Heart right ventricle (tissue), 16 donors: Measurements from ENCODE around the gene MRTFA. TPM values are rescaled to one million over a fixed set of nuclear protein-coding genes. Genes with fewer than 3 reads are reported as not detected.

ENCODE experiments used
- ATAC-seq, 8 donors: fragments of 200-7000 bp; cut with Tn5 transposase; one replicate each; pipeline ENCODE4 v1.9.1; 2020; ENCODE audit warnings: mild to moderate bottlenecking in 8 of 8, moderate library complexity in 8 of 8, moderate number of reproducible peaks in 1 of 8
- DNase-seq, 2 donors: peaks; one replicate each; pipeline ENCODE4 v3.0.0-alpha.2; 2020
- H3K27ac ChIP-seq, 10 donors: fragments of 200-600 bp; sonication (generic) in 2 of 10; one replicate each; pipeline versions ENCODE4 v1.5.0 to v1.8.0; 2020 to 2022; ENCODE audit warnings: mild to moderate bottlenecking in 3 of 10
- H3K27me3 ChIP-seq, 7 donors: fragments of 200-600 bp; one replicate each; pipeline ENCODE4 v1.8.0; 2021 to 2022; ENCODE audit warnings: mild to moderate bottlenecking in 2 of 7
- H3K36me3 ChIP-seq, 9 donors: fragments of 200-600 bp; sonication (generic) in 1 of 9; one replicate each; pipeline versions ENCODE4 v1.5.0 to v1.8.0; 2020 to 2022; ENCODE audit warnings: mild to moderate bottlenecking in 2 of 9
- H3K4me1 ChIP-seq, 9 donors: fragments of 200-600 bp; sonication (generic) in 1 of 9; one replicate each; pipeline versions ENCODE4 v1.5.0 to v1.8.0; 2020 to 2022; ENCODE audit warnings: mild to moderate bottlenecking in 4 of 9
- H3K4me3 ChIP-seq, 10 donors: fragments of 200-600 bp; sonication (generic) in 2 of 10; one replicate each; pipeline versions ENCODE4 v1.5.0 to v1.8.0; 2020 to 2022; ENCODE audit warnings: mild to moderate bottlenecking in 7 of 10, moderate library complexity in 2 of 10
- H3K9me3 ChIP-seq, 11 donors: fragments of 200-600 bp in 10 of 11; sonication (generic) in 2 of 11; one replicate each; pipeline versions ENCODE4 v1.5.0 to v1.8.0; 2013 to 2022; ENCODE audit warnings: mild to moderate bottlenecking in 2 of 11, control low read depth in 1 of 11, moderate library complexity in 1 of 11
- CTCF ChIP-seq, 9 donors: fragments of 200-600 bp; sonication (generic) in 2 of 9; IDR thresholded peaks; one replicate each; pipeline versions ENCODE4 v1.5.0 to v1.8.0; 2021 to 2022; ENCODE audit warnings: antibody characterized with exemption in 9 of 9, mild to moderate bottlenecking in 5 of 9, moderate library complexity in 1 of 9
- WGBS, 2 donors: extraction: QIAGEN DNeasy Blood & Tissue Kit; methylation state at CpG; one replicate each; pipeline ENCODE4 v1.1.7; 2013; ENCODE audit warnings: inconsistent platforms in 1 of 2; 5-methylcytosine and 5-hydroxymethylcytosine counted together
- intact Hi-C, 10 donors: fragments of 100-400 bp; cut with DNase I; formaldehyde crosslinking; loops; one replicate each; pipeline versions ENCODE4 v1.11.1 to v1.14.2; 2022
- polyA plus RNA-seq, 2 donors: library from polyadenylated mRNA; stranded (reverse); fragments of 200-250 nt; gene quantifications; one replicate each; pipeline ENCODE4 v1.2.3, GENCODE V29; 2013
- total RNA-seq, 10 donors: library from RNA; stranded (reverse); fragmentation: NEBNext Ultra II Directional in 3 of 10; extraction: Animal tissue kit (Norgen Biotek cat#: 25700) in 3 of 10; gene quantifications; one replicate each; pipeline versions ENCODE4 v1.2.1 to v1.2.4, GENCODE V29; 2021 to 2023
- donor health status: Arrhythmogenic right ventricular cardiomyopathy.
- donor health status: ischemic (EF 13 %, LVEDD 7.1; RV severe dilation, severe dysfunction).
- donor health status: healthy with polysubstance abuse.
- donor health status: DM: no; HTN: yes; CAD: no.
- donor health status: DM: no; HTN: no; CAD: no.
- donor health status: ischemic (EF 25% LVEDD 6.9; RV normal size, moderate dysfunction).
- donor health status: ischemic (EF 25% LVEDD 5.7; RV mildly dilated, moderate dysfunction).
- donor health status: healthy.
- donor health status: DM: yes; HTN: yes; CAD: no.
- donor health status: Ischemic cardiomyopathy.
- donor health status: ischemic (EF 35%, LVEDD 5.7; RV mildly dilated, moderate dysfunction).
- donor health status: nonischemic (EF 11% LVEDD 7.7; RV severe dilation, severe dysfunction).
- donor health status: DM: yes; HTN: yes; CAD: no.
- donor health status: PGD.
- donor health status: ischemic (EF 29% LVEDD 5.4; RV normal size, mild dysfunction).
- donor health status: nonischemic (EF 23%, LVEDD 6.1; RV moderate dilation, normal function).

MRTFA gene
- total and polyA plus RNA-seq, 12 donors: 13.2 to 30.9 (median 18.9) TPM

DNA sequence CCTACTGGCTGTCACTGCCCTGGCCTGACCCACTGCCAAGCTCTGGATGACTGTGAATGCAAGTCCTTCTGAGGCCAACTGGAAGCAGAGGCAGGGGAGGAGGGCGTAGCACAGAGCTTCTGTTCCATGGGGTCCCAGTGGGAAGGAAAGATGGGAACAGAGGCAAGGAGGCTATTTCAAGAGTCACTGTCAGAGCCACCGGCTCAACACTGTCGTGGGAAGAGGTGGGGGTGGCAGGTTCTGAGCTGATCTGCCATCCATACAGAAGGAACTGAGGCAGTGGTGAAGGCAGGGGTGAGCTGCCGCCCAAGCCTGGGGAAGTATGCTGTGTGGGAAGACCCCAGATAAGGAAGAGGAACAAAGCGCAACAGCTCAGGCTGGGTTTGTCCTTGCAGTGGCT lies 211.4 kb downstream of the MRTFA start:
- intact Hi-C loops: no loop called here
- peaks cover 0 to 100% (median 48%) of the 10 kb centered on the region in 9 donors for H3K36me3 ChIP-seq
- TF ChIP-seq CTCF (IDR thresholded peaks at IDR 0.05): no peak
- no peak overlapping the region for H3K4me3 ChIP-seq
- no peak for DNase-seq
- WGBS, 2 donors: 75 to 84% methylated on average over 5 of the region's 5 CpGs
- no peaks in the 10 kb centered on the region for H3K9me3 ChIP-seq
- no peaks in the 10 kb centered on the region for H3K27me3 ChIP-seq
- peaks cover 0 to 38% (median 16%) of the 10 kb centered on the region in 9 donors for H3K4me1 ChIP-seq
- H3K27ac ChIP-seq: peak overlapping the region in 1 of 10 donors; percentile 23
- ATAC-seq: no peak

DNA sequence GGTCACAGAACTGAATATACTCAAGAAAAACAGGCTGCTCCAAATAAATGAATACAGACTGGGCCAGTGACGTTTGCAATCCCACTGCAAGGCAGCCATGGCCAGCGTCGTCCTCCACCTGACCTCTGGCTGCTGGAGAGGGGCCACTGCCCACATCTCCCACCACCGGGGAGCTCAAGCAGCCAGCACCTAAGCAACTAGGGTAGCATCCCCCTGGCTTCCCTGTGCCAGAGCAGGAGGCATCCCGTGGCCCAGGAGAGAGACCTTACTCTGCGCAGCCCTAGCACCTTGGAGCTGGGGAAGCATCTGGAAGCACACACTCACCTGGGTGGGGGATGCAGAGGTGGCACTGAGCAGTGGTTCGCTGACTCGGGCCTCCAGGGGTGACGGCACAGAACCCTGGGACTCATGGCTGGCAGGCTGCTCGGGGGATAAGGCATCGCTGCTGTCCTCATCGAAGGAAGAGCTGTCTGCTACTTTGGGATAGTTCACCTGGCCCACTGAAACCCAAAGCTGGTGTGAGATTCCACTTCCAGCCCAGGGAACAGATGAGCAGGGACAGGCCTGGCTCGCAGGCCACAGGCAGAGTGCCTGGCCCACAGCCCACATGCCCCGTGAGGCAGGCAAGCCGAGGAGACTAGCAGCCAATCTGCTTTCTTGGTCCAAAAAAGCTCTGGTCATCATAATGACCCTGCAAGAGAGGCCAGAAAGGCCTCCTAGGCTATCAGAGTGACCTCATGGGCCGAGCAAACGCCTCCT lies 212.5 kb downstream of the MRTFA start:
- Histone ChIP-seq H3K4me3 (no peak overlapping the region), H3K4me1 (peaks cover 0 to 38% (median 16%) of the 10 kb centered on the region in 9 donors), H3K27ac (no peak overlapping the region), H3K9me3 (no peaks in the 10 kb centered on the region), H3K36me3 (peaks cover under 1 to 100% (median 47%) of the 10 kb centered on the region in 9 donors), H3K27me3 (no peaks in the 10 kb centered on the region)
- intact Hi-C loops: no loop called here
- WGBS, 2 donors: 82 to 89% methylated on average over 17 of the region's 17 CpGs
- ATAC-seq: no peak
- DNase-seq: no peak
- TF ChIP-seq CTCF (IDR thresholded peaks at IDR 0.05): no peak

DNA sequence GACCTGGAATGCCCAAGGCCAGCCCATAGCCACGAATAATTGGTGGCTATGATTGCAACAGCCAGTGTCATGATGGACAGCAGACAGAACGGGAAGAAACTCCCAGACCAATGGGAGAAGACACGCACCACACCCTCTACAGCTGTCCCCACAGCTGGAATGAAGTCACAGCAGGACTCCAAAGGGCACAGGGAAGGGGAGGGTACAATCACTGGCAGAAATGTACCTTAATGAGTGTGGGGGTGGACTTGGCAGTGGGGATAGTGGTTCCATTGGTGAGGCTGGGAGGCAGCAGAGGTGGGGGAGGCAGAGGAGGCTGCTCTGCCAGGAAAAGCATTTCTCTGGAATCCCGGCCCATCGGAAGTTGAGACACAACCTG lies 213.2 kb downstream of the MRTFA start:
- no peaks in the 10 kb centered on the region for H3K9me3 ChIP-seq
- no peaks in the 10 kb centered on the region for H3K27me3 ChIP-seq
- H3K4me1 ChIP-seq: peaks cover 0 to 38% (median 16%) of the 10 kb centered on the region in 9 donors
- TF ChIP-seq CTCF (IDR thresholded peaks at IDR 0.05): no peak
- no peak overlapping the region for H3K4me3 ChIP-seq
- peaks cover 2 to 100% (median 46%) of the 10 kb centered on the region in 9 donors for H3K36me3 ChIP-seq
- H3K27ac ChIP-seq: no peak overlapping the region
- 78 to 81% methylated on average over 5 of the region's 5 CpGs for WGBS, 2 donors
- DNase-seq (no peak), ATAC-seq (peak in 1 of 8 donors; percentile 12)
- intact Hi-C loops: no loop called here

DNA sequence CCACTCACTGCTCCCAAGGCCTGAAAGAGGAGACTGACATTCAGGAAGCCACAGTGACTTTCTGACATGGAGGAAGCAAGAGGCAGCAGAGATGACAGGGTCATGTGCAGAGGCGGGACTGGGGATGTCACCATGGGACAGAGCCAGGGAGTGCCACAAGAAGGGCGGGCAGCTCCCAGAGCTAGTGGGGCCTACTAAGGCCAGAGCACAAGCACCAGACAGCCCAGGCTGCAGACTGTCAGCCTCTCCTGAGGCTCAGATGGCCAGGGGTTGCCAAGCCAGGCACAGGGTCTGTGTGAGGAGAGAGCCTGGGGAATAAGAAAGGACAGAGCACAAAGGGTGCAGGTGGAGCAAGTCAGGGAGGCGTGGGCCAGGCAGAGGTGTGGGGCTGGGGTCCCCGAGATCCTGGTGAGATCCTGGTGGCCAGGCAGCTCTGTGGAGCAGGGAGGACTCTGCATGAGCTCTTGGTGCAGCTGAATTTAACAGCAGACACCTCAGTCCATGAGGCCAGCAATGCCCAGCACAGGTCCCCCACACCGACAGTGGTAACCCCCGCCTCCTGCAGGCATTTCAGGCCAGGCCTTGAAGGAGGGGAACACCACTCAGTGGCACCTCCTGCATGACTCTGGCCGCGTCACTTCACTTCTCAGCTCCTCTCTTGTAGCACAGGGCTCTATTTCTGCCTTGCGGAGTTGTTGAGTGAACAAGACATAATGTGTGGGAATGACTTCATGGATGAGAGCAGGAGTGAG lies 213.8 kb downstream of the MRTFA start:
- H3K27ac ChIP-seq: no peak overlapping the region
- no peaks in the 10 kb centered on the region for H3K27me3 ChIP-seq
- H3K4me1 ChIP-seq: peaks cover 0 to 38% (median 16%) of the 10 kb centered on the region in 9 donors
- no peak for TF ChIP-seq CTCF (IDR thresholded peaks at IDR 0.05)
- no peaks in the 10 kb centered on the region for H3K9me3 ChIP-seq
- DNase-seq (no peak), ATAC-seq (peak in 1 of 8 donors; percentile 19)
- 95 to 97% methylated on average over 9 of the region's 9 CpGs for whole genome bisulfite sequencing, 2 donors
- H3K4me3 ChIP-seq: no peak overlapping the region
- intact Hi-C loops: no loop called here
- H3K36me3 ChIP-seq: peaks cover 2 to 100% (median 49%) of the 10 kb centered on the region in 9 donors
